Thymus (tissue), 11 donors: ENCODE measurements around the gene SESN1. TPM values are rescaled to one million over a fixed set of nuclear protein-coding genes. Genes with fewer than 3 reads are reported as not detected.
"Not testable (repeated sequence)": the region's sequence is repeated elsewhere in the genome, so short reads cannot be mapped to it uniquely, and the experiment has no call there.

ENCODE experiments used
- DNase-seq, 9 donors: peaks; one replicate each; pipeline ENCODE4 v3.0.0-alpha.2; 2013; ENCODE audit warnings: low spot score in 9 of 9, low read depth in 6 of 9, missing footprints in 1 of 9
- H3K27ac ChIP-seq, 2 donors: one replicate each; pipeline ENCODE4 v1.5.1; 2013; ENCODE audit warnings: control low read depth in 1 of 2, low read depth in 1 of 2, low read length in 1 of 2, mild to moderate bottlenecking in 1 of 2, moderate library complexity in 1 of 2
- H3K27me3 ChIP-seq, 2 donors: one replicate each; pipeline ENCODE4 v1.5.1; 2013; ENCODE audit warnings: low read length in 1 of 2; ENCODE audit not compliant: control insufficient read depth in 2 of 2, insufficient read depth in 1 of 2
- H3K36me3 ChIP-seq, 2 donors: one replicate each; pipeline ENCODE4 v1.5.1; 2013; ENCODE audit warnings: low read length in 1 of 2, mild to moderate bottlenecking in 1 of 2, moderate library complexity in 1 of 2; ENCODE audit not compliant: control insufficient read depth in 2 of 2, insufficient read depth in 2 of 2
- H3K4me1 ChIP-seq, 2 donors: one replicate each; pipeline ENCODE4 v1.5.1; 2013; ENCODE audit warnings: low read length in 2 of 2; ENCODE audit not compliant: control insufficient read depth in 2 of 2, insufficient read depth in 2 of 2
- H3K4me3 ChIP-seq, 2 donors: one replicate each; pipeline ENCODE4 v1.5.1; 2013; ENCODE audit warnings: low read length in 2 of 2, control low read depth in 1 of 2, mild to moderate bottlenecking in 1 of 2
- H3K9me3 ChIP-seq, 2 donors: one replicate each; pipeline ENCODE4 v1.5.1; 2013; ENCODE audit warnings: low read length in 1 of 2, mild to moderate bottlenecking in 1 of 2; ENCODE audit not compliant: control insufficient read depth in 2 of 2, insufficient read depth in 1 of 2
- WGBS: extraction: QIAGEN DNeasy Blood & Tissue Kit; methylation state at CpG from one replicate; pipeline ENCODE4 v1.1.7; 2013; 5-methylcytosine and 5-hydroxymethylcytosine counted together
- polyA plus RNA-seq: library from polyadenylated mRNA; stranded (reverse); fragments of 200-250 nt; gene quantifications from one replicate; pipeline ENCODE4 v1.2.3, GENCODE V29; 2013
- total RNA-seq: library from RNA; stranded (reverse); fragments of 120-200 nt; gene quantifications from one replicate; pipeline ENCODE4 v1.2.4, GENCODE V29; 2013
- donor health status: healthy.

Gene SESN1
- total and polyA plus RNA-seq, 2 donors = 19.1 to 76.9 TPM

DNA sequence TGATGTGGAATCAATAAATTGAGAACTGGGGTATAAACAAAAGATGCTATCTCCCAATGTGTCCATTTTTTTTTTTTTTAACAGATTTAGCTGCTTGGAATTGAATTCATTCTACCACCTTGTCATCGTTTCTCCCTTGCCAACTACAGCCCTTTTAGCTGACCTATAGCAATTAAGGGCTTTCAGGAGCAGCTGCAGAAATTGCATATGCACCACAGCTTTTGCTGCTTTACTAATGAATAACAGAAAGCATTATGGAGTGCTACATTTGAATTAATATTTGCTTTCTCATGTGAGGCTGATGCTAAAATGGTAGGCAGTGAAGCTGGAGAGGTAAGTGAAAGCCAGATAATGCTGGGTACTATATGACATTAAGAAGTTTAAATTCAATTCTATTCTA is 5.7 kb downstream of the SESN1 start:
- DNase-seq = no peak
- Histone ChIP-seq H3K9me3 (no peaks in the 10 kb centered on the region), H3K4me3 (no peak overlapping the region), H3K27me3 (no peaks in the 10 kb centered on the region), H3K4me1 (peaks cover 0 to 3% of the 10 kb centered on the region in 2 donors), H3K27ac (no peak overlapping the region), H3K36me3 (no peaks in the 10 kb centered on the region)
- WGBS = 99% methylated on average over 1 of the region's 1 CpG

DNA sequence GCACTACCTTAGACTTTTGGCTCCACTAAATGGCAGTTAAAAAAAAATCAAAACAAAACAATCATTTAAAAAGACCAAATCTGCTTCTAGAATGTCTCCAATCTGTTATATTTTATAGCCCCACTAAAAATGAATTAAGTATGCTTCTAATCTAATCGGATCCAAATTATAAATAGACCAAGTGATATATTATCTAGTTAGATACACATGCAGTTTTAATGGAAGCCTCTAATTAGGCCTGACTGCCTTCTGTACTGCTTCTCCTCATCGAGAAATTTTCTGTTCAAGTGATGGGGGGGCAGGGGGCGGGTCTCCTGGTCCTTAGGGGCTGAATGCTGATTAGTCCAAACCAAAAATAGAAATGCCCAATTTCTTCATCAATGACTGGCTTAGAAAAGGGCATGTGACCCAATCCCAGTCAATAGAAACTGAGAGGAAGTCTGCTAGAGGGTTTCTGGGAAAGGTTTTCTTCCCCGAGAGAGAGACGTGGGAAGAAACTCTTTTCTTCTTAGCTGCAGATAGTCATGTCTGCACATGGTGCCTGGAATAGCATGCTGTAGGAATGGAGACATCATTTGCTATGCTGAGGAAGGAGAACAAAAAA is 6.9 kb downstream of the SESN1 start:
- DNase-seq = no peak
- Histone ChIP-seq H3K27ac (no peak overlapping the region), H3K4me1 (peaks cover 0 to 3% of the 10 kb centered on the region in 2 donors), H3K27me3 (no peaks in the 10 kb centered on the region), H3K9me3 (no peaks in the 10 kb centered on the region), H3K4me3 (no peak overlapping the region), H3K36me3 (no peaks in the 10 kb centered on the region)
- 95% methylated on average over 5 of the region's 5 CpGs for WGBS

DNA sequence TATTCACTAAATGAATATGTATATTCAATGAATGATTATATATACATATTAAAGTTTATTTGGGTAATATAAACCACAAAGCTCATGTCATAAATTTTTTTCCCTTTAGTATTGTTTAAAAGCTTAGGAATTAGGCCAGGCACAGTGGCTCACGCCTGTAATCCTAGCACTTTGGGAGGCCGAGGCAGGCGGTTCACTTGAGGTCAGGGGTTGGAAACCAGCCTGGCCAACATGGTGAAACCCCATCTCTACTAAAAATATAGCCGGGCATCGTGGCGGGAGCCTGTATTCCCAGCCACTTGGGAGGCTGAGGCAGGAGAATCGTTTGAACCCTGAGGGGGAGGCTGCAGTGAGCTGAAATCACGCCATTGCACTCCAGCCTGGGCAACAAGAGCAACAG is 10.5 kb downstream of the SESN1 start:
- H3K4me3 ChIP-seq, H3K27ac ChIP-seq, H3K27me3 ChIP-seq, H3K4me1 ChIP-seq, H3K9me3 ChIP-seq, DNase-seq, H3K36me3 ChIP-seq: not testable (repeated sequence)
- 98% methylated on average over 8 of the region's 8 CpGs for WGBS

DNA sequence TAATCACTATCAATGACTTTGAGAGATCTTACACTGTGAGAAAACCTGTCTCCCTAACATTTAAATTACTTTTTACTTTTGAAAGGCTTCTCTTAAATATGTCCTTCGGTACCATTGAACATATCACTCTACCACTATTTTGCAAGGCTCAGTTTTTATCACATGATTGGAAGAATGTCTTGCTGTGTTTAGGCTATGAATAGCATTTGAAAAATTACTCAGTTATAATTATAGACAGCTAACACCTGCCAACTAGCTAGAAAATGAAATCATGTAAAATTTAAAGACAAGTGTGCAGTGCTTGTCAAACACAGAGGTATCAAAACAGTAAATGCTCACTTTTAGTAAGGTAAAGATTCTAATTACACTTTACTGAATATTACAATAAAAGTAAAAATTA is 11.0 kb downstream of the SESN1 start:
- 99% methylated on average over 1 of the region's 1 CpG for WGBS
- Histone ChIP-seq H3K27me3 (no peaks in the 10 kb centered on the region), H3K9me3 (no peaks in the 10 kb centered on the region), H3K27ac (no peak overlapping the region), H3K4me1 (peaks cover 0 to 5% of the 10 kb centered on the region in 2 donors), H3K4me3 (no peak overlapping the region), H3K36me3 (peaks cover 0 to 3% of the 10 kb centered on the region in 2 donors)
- DNase-seq = no peak

DNA sequence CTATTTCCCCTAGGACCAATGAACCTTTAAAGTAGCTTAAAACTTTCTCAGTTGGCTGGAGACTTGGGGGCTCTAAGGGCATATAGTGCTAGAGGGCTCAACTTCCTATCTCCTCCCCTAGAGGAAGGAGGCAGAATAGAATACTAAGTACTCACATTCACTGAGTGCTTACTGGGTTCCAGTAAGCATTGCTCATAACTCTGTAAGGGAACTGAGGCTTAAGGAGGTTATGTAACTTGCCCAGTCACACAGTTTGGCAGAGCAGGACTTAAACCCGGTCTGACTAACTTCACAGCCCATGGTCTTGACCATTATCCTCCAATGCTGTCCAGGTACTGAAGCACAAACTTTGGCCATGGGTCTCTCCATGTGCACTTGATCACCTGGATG is 12.5 kb downstream of the SESN1 start:
- DNase-seq = no peak
- no peaks in the 10 kb centered on the region for H3K9me3 ChIP-seq
- no peaks in the 10 kb centered on the region for H3K27me3 ChIP-seq
- H3K36me3 ChIP-seq = peaks cover 0 to 3% of the 10 kb centered on the region in 2 donors
- H3K27ac ChIP-seq = no peak overlapping the region
- H3K4me3 ChIP-seq = no peak overlapping the region
- 94% methylated on average over 1 of the region's 1 CpG for WGBS
- peaks cover 0 to 5% of the 10 kb centered on the region in 2 donors for H3K4me1 ChIP-seq

DNA sequence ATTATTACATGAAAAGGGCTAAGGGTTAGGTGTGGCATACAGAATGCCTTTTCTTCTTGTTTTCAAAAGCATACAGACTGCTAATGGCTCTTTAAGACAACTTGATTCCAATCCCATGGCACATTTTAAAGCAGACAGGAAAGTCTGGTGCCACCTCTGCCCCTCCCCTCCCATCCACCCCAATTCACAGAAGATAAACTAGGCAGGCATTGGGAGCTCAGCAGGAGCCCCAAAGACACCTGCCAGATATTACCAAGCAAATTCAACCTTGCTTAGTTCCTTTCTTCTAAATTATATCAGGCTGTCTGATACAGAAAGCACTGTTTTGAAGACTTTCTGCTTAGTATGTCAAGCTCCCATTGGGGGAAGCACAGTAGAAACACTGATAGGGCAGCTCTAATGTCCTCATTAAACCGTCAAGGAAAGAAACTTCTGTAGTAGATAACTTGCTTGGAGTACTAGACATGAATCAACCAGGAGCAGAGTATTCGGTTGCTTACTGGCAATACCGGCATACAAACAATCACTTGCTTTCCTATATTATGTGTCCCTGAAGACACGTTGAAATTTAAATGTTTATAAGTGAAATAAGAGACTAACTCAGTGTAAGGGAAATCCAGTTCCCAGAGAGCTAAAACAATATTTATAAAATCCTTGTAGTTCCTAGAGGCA is 13.0 kb downstream of the SESN1 start:
- H3K36me3 ChIP-seq = peaks cover 0 to 3% of the 10 kb centered on the region in 2 donors
- no peak overlapping the region for H3K4me3 ChIP-seq
- no peaks in the 10 kb centered on the region for H3K9me3 ChIP-seq
- peaks cover 0 to 5% of the 10 kb centered on the region in 2 donors for H3K4me1 ChIP-seq
- H3K27ac ChIP-seq = no peak overlapping the region
- H3K27me3 ChIP-seq = no peaks in the 10 kb centered on the region
- DNase-seq = no peak
- WGBS = 97% methylated on average over 4 of the region's 4 CpGs

DNA sequence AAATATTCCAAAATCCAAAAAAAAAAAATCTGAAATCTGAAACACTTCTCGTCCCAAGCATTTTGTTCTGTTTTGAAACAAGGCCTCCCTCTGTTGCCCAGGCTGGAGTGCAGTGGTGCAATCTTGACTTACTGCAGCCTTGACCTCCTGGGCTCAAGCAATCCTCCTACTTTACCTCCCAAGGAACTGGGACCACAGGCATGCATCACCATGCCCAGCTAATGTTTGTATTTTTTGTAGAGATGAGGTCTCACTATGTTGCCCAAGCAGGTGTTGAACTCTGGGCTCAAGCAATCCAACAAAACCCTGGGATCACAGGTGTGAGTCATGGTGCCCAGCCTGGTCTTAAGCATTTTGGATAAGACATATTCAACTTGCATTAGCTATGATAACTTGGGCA is 13.6 kb downstream of the SESN1 start:
- H3K36me3 ChIP-seq = peaks cover 0 to 3% of the 10 kb centered on the region in 2 donors
- DNase-seq = no peak
- no peak overlapping the region for H3K4me3 ChIP-seq
- H3K27me3 ChIP-seq = no peaks in the 10 kb centered on the region
- WGBS = 58% methylated on average over 1 of the region's 1 CpG
- peaks cover 3 to 5% of the 10 kb centered on the region in 2 donors for H3K4me1 ChIP-seq
- no peak overlapping the region for H3K27ac ChIP-seq
- no peaks in the 10 kb centered on the region for H3K9me3 ChIP-seq

DNA sequence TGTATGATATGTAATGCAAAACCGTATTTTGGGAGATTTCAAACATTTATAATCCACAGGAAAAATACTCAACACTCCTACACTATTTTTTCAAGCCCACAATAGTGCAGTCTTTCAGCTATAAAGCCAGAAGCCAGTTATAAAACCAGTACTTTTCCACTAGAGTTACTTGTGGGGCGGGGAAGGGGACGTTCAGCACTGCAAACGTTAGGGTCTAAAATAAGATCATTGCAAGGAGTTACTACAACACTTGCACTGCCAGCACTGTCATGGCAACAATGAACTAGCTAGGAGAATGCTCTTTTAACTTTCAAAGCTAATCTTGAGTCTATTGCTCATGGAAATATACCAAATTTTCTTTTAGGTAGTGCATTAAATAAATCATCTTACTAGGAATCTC is 14.7 kb downstream of the SESN1 start:
- Histone ChIP-seq H3K4me3 (no peak overlapping the region), H3K27me3 (no peaks in the 10 kb centered on the region), H3K36me3 (peaks cover 0 to 3% of the 10 kb centered on the region in 2 donors), H3K9me3 (no peaks in the 10 kb centered on the region), H3K4me1 (peaks cover 3 to 5% of the 10 kb centered on the region in 2 donors), H3K27ac (peak overlapping the region in 1 of 2 donors; percentile 29)
- DNase-seq = peak in 2 of 9 donors; percentile 30 to 43
- 50% methylated on average over 4 of the region's 4 CpGs for WGBS

DNA sequence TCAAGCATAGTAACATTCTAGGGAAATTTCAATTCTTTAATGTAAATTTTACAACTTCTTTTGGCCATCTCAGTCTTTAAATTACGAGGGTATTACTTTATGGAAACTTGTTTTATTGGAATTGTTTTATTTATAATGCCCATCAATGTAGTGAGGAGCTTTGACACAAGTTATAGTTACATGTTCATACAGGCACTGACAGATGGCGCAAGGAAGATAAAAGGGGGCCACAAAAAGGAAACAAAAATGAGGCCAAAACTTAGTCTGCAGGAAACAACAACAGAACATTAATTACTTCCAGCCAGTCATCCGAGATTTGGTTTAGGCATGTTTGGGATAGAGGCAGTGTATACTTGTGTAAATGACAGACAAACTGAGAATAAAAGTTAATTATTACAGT is 18.3 kb downstream of the SESN1 start:
- H3K4me3 ChIP-seq = no peak overlapping the region
- H3K27me3 ChIP-seq = no peaks in the 10 kb centered on the region
- WGBS = 33% methylated on average over 3 of the region's 3 CpGs
- H3K4me1 ChIP-seq = peaks cover 3 to 7% of the 10 kb centered on the region in 2 donors
- H3K27ac ChIP-seq = no peak overlapping the region
- H3K9me3 ChIP-seq = no peaks in the 10 kb centered on the region
- no peaks in the 10 kb centered on the region for H3K36me3 ChIP-seq
- peak in 3 of 9 donors; percentile 18 to 58 (median 29) for DNase-seq
